ENCODE data around the gene NUDT16. TPM values are rescaled to one million over a fixed set of nuclear protein-coding genes. Genes with fewer than 3 reads are reported as not detected.

NUDT16 gene
- total and polyA plus RNA-seq, 2 of the 8 experiments (the other 6 are each of a cell fraction or from before 2014, with no cell fraction given): 8.5 to 19.1 TPM

- H3K79me2 ChIP-seq (ENCODE audit: control insufficient read depth in 1 of 2, insufficient read depth in 2 of 2, low read length in 2 of 2): no peaks in the 10 kb centered on the region
- no peak overlapping the region for H2BK120ac ChIP-seq (replicated peaks; ENCODE audit: low read depth, low read length)
- no peak overlapping the region for H3K4me2 ChIP-seq (ENCODE audit: insufficient read depth in 1 of 2, low read depth in 2 of 2, low read length in 2 of 2)
- no peak overlapping the region for H2BK5ac ChIP-seq (ENCODE audit: low read depth, low read length)
- no peak for DNase-seq (ENCODE audit: low read depth in 1 of 2, low spot score in 2 of 2)
- no peak for TF ChIP-seq EZH2 (IDR thresholded peaks at IDR 0.05; ENCODE audit: low read depth, low read length, severe bottlenecking)
- no peak for TF ChIP-seq KDM4A (IDR thresholded peaks at IDR 0.05; ENCODE audit: low read depth, low read length, severe bottlenecking)
- no peak for TF ChIP-seq BCL11A (IDR thresholded peaks at IDR 0.05; ENCODE audit: low read depth in 2 of 2, low read length in 2 of 2)
- TF ChIP-seq HDAC2 (IDR thresholded peaks at IDR 0.05; ENCODE audit: borderline replicate concordance in 1 of 2, low read depth in 2 of 2, low read length in 2 of 2): no peak
- no peak for TF ChIP-seq BACH1 (IDR thresholded peaks at IDR 0.05; ENCODE audit: low read length)
- no peak for TF ChIP-seq MAFK (IDR thresholded peaks at IDR 0.05; ENCODE audit: low read depth, low read length)
- no peak for TF ChIP-seq GTF2F1 (IDR thresholded peaks at IDR 0.05; ENCODE audit: borderline replicate concordance, low read depth, low read length)
- no peak for TF ChIP-seq SP4 (IDR thresholded peaks at IDR 0.05; ENCODE audit: low read length)
- no peak for TF ChIP-seq RNF2 (IDR thresholded peaks at IDR 0.05; ENCODE audit: borderline replicate concordance, low read depth, low read length, missing control alignments, poor library complexity, severe bottlenecking)
- no peak for FAIRE-seq
- WGBS, 2 experiments (ENCODE audit: extremely low coverage in 1 of 2, insufficient coverage in 1 of 2, insufficient read length in 1 of 2, insufficient replicate concordance in 2 of 2, low coverage in 1 of 2, low lambda C conversion rate in 2 of 2, missing lambda C conversion rate in 1 of 2): 93% methylated on average over 3 of the region's 3 CpGs; no CpG with 5 or more reads in 1 of the 2 experiments
- no peaks in the 10 kb centered on the region for H3K9me3 ChIP-seq (ENCODE audit: insufficient read depth in 2 of 2, low read depth in 1 of 2, low read length in 1 of 2)
- no peak overlapping the region for H2BK15ac ChIP-seq (ENCODE audit: low read length)
- no peak overlapping the region for H2BK20ac ChIP-seq (ENCODE audit: low read length)
- H3K23me2 ChIP-seq (ENCODE audit: low read depth, low read length): no peaks in the 10 kb centered on the region; the same call in 1 of the 2 replicates
- H4K8ac ChIP-seq (ENCODE audit: extremely low read depth, insufficient read depth, low read length): no peak overlapping the region
- no peak overlapping the region for H2AFZ ChIP-seq (ENCODE audit: low read length)
- no peak overlapping the region for H3K56ac ChIP-seq (replicated peaks; ENCODE audit: insufficient read length, low read depth, low read length)
- H3K4me3 ChIP-seq (ENCODE audit: extremely low read depth in 1 of 4, insufficient read depth in 2 of 4, low read depth in 3 of 4, low read length in 4 of 4): no peak overlapping the region
- no peaks in the 10 kb centered on the region for H3K27me3 ChIP-seq (replicated peaks in 1 of 4; ENCODE audit: control insufficient read depth in 3 of 4, extremely low read depth in 1 of 4, insufficient read depth in 3 of 4, low read length in 3 of 4)
- no peak overlapping the region for H3K9ac ChIP-seq (replicated peaks in 1 of 4; ENCODE audit: extremely low read depth in 1 of 4, low read depth in 3 of 4, low read length in 3 of 4)
- no peaks in the 10 kb centered on the region for H3K36me3 ChIP-seq (ENCODE audit: control insufficient read depth in 2 of 4, insufficient read depth in 4 of 4, low read length in 3 of 4)
- no peaks in the 10 kb centered on the region for H3K4me1 ChIP-seq (replicated peaks in 1 of 4; ENCODE audit: control insufficient read depth in 3 of 4, insufficient read depth in 4 of 4, low read length in 3 of 4)
- ChIA-PET POLR2A (ENCODE audit: partially characterized antibody) (interaction anchor here (1.4 kb wide), 1 partner anchor 26 kb away, joined by 4 read pairs; no protein-coding TSS in a partner anchor), CTCF (ENCODE audit: partially characterized antibody) (interaction anchor here (0.7 to 1.6 kb wide), 2 partner anchors 11 to 95 kb away, joined by 3 read pairs; no protein-coding TSS in a partner anchor)
- H3K79me1 ChIP-seq (ENCODE audit: low read depth, low read length): no peaks in the 10 kb centered on the region
- no peak overlapping the region for H3K14ac ChIP-seq (ENCODE audit: insufficient read length)
- no peaks in the 10 kb centered on the region for H4K20me1 ChIP-seq (replicated peaks in 1 of 2; ENCODE audit: control insufficient read depth in 1 of 2, insufficient read depth in 2 of 2, low read length in 2 of 2)
- H2BK12ac ChIP-seq (ENCODE audit: low read depth, low read length): no peak overlapping the region
- H4K91ac ChIP-seq (replicated peaks; ENCODE audit: insufficient read length, low read length): no peak overlapping the region
- H3K18ac ChIP-seq (ENCODE audit: extremely low read depth, low read length): no peak overlapping the region
- H2AK5ac ChIP-seq (ENCODE audit: low read depth, low read length): no peak overlapping the region
- H3K23ac ChIP-seq (ENCODE audit: insufficient read length): no peak overlapping the region
- no peak overlapping the region for H3K27ac ChIP-seq (ENCODE audit: low read depth, low read length)
- H4K5ac ChIP-seq (ENCODE audit: insufficient read length, low read depth, low read length): no peak overlapping the region
- H3K4ac ChIP-seq (replicated peaks; ENCODE audit: insufficient read length, low read depth, low read length): no peak overlapping the region
Measured at GRCh38 chr3:131432441-131432840, 50.9 kb downstream of the NUDT16 start.
